ENCODE results near the gene DMXL2.

DMXL2 gene

DNA sequence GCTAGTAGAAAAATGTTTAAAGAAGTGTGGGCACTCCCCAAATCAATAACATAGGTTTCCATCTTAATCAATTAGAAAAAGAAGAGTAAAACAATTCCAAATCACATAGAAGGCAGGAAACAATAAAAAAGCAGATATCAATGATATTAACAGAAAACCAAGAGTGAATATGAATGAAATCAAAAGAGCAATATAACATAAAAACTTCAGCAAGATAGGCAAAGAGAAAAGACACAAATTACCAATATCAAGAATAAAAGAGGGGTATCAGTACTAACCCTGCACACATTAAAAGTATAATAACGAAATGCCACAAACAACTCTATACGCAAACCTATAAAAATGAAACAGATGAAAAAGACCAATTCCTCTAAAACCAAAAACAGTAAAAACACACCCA lies 19.6 kb downstream of the DMXL2 start:
- H3K27ac ChIP-seq: no peak overlapping the region
- TF ChIP-seq, protein P1, sequence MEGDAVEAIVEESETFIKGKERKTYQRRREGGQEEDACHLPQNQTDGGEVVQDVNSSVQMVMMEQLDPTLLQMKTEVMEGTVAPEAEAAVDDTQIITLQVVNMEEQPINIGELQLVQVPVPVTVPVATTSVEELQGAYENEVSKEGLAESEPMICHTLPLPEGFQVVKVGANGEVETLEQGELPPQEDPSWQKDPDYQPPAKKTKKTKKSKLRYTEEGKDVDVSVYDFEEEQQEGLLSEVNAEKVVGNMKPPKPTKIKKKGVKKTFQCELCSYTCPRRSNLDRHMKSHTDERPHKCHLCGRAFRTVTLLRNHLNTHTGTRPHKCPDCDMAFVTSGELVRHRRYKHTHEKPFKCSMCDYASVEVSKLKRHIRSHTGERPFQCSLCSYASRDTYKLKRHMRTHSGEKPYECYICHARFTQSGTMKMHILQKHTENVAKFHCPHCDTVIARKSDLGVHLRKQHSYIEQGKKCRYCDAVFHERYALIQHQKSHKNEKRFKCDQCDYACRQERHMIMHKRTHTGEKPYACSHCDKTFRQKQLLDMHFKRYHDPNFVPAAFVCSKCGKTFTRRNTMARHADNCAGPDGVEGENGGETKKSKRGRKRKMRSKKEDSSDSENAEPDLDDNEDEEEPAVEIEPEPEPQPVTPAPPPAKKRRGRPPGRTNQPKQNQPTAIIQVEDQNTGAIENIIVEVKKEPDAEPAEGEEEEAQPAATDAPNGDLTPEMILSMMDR (conservative IDR thresholded peaks at IDR 0.05): no peak
- TF ChIP-seq ZFX (IDR thresholded peaks at IDR 0.05): no peak

DNA sequence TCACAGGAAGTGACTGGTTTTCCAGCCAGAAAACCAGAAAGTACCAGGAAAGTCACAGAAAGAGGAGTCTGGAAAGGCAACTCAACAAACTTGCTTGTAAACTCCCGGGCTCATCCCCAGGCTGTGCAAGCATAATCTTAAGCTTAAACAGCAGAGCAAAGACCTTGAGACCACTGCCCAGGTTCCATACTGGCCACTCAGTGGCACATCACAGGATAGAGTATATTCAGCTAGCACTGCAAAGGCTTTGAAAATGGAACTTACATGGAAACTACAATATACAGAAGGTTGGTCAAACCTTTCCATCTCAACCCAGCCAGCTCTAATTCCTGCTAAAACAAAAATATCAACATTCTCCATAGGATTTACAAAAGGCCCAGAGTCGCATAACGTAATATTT lies 20.1 kb downstream of the DMXL2 start:
- TF ChIP-seq, protein P1 (conservative IDR thresholded peaks at IDR 0.05): no peak
- no peak for TF ChIP-seq ZFX (IDR thresholded peaks at IDR 0.05)
- H3K27ac ChIP-seq: no peak overlapping the region

DNA sequence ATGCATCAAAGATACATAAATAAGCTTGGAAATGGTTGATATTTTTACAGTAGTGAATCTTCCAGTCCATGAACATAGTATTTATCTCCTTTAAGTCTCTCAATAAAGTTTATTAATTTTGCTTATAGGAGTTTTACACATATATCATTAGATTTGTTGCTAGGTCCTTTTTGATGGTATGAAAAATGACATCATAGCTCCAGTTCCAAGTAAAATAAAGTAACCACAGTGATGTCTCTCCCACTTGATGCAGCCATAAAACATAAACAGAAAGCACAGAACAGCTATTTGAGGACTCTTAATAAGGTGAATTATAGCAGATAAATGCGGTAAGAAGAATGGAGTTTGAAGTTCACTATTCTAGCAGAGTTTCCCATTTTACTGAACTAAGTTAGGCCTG lies 20.8 kb downstream of the DMXL2 start:
- no peak overlapping the region for H3K27ac ChIP-seq
- TF ChIP-seq ZFX (IDR thresholded peaks at IDR 0.05): no peak
- TF ChIP-seq, protein P1 (conservative IDR thresholded peaks at IDR 0.05): no peak

DNA sequence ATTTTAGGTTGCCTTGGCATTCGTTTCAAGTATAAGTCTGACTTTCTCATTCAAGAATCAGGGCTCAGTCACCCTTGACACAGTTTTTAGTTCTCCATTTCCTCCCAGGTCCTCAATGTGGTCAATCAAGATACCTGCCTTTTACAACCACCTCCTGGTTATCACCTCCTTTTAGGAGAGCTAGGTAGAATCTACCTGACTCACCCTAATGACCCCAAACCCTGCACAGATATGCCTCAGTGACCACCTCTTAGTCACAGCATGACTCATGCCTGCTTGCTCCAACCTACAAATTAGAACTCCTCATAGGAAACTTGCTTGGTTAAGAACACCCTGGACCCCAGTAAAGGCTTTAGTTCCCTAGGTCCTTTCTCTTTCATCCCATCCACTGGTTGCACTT lies 22.5 kb downstream of the DMXL2 start:
- no peak overlapping the region for H3K27ac ChIP-seq
- no peak for TF ChIP-seq ZFX (IDR thresholded peaks at IDR 0.05)
- TF ChIP-seq, protein P1 (conservative IDR thresholded peaks at IDR 0.05): no peak

DNA sequence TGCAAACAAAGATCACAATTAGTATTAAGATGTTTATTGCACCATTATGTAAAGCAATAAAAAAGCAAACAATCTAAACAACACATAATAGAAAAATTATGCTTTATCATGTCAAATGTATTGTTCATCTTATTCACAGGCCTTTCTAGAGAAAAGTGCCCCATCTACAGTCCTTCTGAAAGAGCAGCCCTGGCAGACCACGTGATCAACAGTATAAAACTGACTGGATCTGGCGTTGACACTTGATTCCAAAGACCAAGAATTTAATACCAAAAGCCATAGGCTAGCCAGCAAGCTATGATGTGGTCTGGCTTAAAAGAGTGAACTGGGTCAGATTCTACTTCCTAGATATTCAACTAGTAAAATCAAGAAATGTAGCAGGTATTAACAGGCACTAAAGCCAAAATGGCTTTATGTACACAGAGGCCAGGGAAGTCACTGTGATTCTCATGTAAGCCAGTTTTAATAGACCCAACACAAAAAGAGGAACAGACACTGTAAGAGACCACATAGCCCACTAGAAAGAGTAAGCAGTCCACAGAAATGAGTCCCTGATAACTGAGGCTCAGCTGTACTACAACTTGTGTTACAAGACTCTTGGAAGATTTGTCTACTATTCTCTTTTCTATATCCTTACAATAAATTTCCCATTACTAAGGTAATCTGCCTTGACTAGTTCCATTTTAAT lies 32.5 kb downstream of the DMXL2 start:
- H3K27ac ChIP-seq: no peak overlapping the region
- no peak for TF ChIP-seq ZFX (IDR thresholded peaks at IDR 0.05)
- TF ChIP-seq, protein P1 (conservative IDR thresholded peaks at IDR 0.05): no peak

DNA sequence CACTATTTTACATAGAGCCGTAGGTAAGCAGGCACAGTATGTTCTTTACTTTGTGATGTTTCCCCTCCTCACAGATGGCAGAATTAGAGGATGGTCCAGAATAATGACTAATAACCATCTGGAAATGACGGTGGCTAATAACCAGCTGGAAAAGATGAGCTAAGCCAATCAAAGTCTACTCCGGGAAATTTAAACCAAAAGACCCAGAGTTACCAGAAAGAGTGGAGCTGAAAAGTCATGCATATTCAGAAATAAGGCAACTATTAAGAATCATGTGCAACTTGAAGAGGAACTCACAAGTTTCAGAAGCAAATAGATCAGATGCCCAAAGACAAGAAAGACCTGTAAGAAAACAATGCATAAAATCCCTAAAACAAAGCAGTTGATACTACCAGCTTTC lies 33.6 kb downstream of the DMXL2 start:
- no peak overlapping the region for H3K27ac ChIP-seq
- TF ChIP-seq ZFX (IDR thresholded peaks at IDR 0.05): no peak
- TF ChIP-seq, protein P1 (conservative IDR thresholded peaks at IDR 0.05): no peak

DNA sequence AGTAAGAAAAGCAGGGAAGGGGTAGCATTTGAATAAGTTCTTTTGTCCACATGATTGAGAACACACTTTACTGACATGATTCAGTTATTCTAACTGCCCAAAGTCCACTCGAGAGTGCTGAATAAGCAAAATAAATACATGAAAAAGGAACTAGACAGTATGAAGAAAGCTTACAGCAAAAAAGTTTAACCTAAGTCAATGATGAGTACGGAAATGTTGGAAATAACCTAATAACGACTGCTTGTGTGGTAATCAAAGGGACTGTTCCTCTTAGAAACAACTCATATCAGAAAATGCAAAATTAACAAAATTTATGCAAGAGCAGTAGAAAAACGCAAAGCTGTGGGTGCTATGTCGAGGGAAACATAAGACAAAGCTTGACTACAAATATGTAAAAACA lies 36.6 kb downstream of the DMXL2 start:
- no peak for TF ChIP-seq ZFX (IDR thresholded peaks at IDR 0.05)
- TF ChIP-seq, protein P1 (conservative IDR thresholded peaks at IDR 0.05): no peak
- H3K27ac ChIP-seq: no peak overlapping the region
